NCI-H2029 treated with DMSO at 0.1 percent for 48 hours (cell line): ENCODE results near the gene ZNF697.
"Not testable (repeated sequence)": the region's sequence is repeated elsewhere in the genome, so short reads cannot be mapped to it uniquely, and the experiment has no call there.

Source experiments
- DNase-seq: peaks from one replicate; lab custom pipeline; 2025; lab: John Stamatoyannopoulos, UW

Gene ZNF697

DNA sequence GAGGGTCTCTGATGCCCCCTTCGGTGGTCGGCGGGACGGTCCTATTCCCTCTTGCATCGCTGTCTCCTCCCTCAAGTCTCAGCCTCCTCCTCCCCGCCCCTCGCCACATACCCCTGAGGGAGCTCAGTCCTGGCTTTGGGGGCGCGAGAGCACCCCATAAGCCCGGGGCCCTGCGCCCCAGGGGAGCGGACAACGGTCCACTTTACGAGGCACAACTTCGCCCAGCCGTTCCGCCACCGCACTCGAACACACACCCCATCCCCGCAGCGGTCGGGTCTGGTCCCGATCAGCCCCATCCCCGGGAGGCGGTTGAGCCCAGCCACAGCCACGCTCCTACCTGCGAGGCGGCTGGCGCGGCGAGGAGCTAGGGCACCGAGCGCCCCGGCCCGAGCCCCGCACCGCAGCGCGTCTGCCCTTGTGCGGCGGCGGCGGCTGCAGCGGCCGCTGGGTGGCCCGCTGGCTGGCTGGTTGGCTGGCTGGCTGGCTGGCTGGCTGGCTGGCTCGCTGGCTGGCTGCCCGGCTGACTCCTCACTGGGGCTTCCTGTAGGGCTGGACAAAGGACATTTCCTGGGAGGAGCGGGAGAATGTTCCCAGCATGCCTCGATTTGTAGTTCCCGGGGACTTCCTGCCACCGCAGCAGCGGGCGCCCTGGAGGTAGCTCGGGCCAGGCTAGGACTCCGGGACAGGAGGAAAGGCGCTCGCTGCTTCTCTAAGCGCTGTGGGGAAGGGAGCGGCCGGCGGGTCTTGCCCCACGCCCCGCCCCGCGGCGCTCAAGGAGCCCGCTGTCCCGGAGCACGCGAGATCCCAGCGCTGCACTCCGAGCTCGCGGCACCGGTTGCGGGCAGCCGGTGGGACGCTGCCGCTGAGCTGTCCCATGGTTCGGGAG, at the start of gene ZNF697:
TSS of gene ZNF697 (minus strand) at position 533 of the 886 bp plus-strand sequence. CDS start 22,166 bp downstream, outside the sequence.
- peak; percentile 81 for DNase-seq

DNA sequence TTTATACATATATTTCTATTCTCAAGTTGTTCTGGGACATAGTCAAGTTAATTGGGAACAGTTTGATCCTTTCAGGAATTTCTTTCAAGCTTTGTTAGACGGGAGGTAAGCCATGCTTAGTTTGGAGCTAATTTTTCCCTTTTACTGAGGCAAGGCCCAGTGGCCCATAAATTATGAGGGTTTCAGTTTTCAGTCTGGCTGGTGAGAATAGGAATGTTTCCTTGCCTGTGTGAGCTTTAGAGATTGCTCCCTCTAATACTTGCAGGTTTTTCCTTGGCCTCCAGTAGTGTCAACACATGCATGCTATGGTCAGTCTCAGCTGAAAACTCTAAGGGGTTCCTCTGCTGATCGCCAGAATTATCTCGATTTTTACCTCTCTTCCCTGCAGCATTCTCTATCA, 49.5 kb upstream of the ZNF697 start:
- no peak for DNase-seq

DNA sequence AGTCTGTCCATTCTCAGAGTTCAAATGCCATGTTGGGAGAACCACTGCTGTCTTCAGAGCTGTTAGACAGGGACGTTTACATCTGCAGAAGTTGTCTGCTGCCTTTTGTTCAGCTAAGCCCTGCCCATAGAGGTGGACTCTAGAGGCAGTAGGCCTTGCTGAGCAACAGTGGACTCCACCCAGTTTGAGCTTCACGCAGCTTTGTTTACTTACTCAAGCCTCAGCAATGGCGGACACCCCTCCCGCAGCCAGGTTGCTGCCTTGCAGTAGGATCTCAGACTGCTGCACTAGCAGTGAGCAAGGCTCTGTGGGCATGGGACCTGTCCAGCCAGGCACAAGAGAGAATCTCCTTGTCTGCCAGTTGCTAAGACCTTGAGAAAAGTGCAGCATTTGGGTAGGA, 48.8 kb upstream of the ZNF697 start:
- DNase-seq = not testable (repeated sequence)

GRCh38 chr1:119689511-119689910, 41.4 kb upstream of the ZNF697 start:
- DNase-seq = no peak

GRCh38 chr1:119688810-119689209, 40.7 kb upstream of the ZNF697 start:
- DNase-seq = no peak

- DNase-seq = no peak
These were observed 39.5 kb upstream of the ZNF697 start for GRCh38 chr1:119687434-119688079.

DNA sequence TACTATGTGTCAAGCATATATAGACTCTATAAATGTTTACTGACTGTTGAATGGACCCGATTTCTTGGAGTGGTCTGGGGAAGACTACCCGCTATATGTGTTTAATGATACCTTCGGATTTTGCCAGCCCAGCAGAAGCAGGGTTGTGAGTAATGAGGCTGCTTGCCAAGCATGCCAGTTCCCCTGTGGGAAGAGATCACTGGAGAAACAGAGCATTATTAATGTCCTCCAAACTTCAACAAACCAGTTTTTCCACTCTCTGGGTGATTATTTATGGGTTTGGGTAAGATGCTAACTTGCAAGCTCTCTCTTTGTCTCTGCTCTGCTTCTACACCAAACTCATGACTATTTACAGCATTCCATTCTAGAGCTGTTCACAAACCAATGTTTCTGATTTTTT, 38.6 kb upstream of the ZNF697 start:
- DNase-seq = no peak

DNA sequence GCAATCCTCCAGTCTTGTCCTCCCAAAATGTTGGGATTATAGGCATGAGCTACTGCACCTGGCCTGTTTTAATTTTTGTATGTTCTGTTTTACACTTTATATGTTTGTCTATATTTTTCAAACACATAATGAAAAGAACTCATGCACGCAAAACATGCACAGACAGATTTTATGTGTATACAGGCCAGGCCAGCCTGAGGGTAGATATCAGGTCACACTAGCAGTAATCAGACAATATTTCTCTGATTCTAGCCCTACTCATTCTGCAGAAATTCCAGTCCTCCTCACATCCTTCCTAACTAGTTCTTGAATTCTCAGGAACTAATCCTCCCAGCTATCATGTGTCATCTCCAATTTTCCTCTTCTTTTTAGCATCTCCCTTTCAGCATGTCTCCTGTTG, 35.8 kb upstream of the ZNF697 start:
- no peak for DNase-seq

- DNase-seq = no peak
These were observed 34.1 kb upstream of the ZNF697 start for GRCh38 chr1:119682141-119682540.

- no peak for DNase-seq
These were observed 33.5 kb upstream of the ZNF697 start for GRCh38 chr1:119681560-119681959.

- no peak for DNase-seq
These were observed 32.7 kb upstream of the ZNF697 start for GRCh38 chr1:119680723-119681122.

DNA sequence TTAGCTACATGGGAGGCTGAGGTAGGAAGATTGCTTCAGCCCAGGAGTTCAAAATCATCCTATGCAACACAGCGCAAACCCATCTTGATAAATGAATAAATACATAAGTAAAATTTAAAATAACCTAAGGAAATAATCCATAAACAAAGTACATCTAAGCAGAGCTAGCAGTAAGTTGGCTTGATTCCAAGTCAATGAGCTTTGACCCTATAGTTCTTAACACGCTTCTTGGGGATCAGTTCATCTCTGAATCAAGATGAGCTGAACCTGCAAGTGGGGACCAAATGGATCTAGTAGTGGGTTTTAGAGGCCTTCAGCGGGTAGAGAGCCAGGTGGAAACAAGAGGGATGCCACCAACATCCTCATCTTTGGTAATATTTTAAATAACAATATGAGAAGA, 32.1 kb upstream of the ZNF697 start:
- no peak for DNase-seq

DNA sequence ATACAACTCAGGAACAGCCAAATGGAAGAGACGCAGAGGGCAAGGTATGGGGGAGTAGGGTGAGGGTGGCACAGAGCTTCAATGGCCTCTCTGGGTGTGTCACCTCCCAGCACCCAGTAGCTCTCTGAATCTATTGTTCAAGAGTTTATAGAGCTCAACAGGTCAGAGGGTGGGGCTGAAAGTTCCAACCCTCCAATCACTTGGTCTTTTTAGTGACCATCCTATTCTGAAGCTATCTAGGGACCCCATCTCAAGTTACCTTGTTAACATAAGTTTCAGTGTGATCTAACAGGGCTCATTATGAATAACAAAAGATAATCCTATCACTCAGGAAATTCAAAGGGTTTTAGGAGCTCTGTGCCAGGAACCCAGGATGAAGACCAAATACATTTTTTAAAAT, 31.2 kb upstream of the ZNF697 start:
- no peak for DNase-seq

DNA sequence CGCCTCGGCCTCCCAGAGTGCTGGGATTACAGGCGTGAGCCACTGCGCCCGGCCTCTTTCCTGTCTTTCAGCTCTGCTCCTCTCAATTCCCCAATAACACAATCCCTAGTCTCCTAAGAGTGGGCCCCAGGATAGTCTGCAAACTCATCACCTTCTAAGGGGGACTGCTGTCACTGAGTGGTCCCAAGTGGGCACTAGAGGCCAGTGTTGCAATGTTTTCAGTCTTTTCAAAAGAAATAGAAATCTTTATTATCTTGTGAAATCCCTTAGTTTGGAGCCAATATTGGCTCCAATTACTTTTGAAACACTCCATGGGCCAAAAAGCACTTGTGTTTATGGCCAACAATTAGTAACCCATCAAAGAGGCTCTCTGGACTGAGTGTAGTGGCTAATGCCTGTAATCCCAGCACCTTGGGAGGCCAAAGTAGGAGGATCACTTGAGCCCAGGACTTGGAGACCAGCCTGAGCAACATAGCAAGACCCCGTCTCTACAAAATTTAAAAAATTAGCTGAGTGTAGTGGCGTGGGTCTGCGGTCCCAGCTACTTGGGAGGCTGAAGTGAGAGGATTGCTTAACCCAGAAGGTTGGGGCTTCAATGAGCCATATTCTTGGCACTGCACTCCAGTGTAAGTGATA, 28.6 kb upstream of the ZNF697 start:
- no peak for DNase-seq

- DNase-seq = peak; percentile 75
These were observed 27.6 kb upstream of the ZNF697 start for GRCh38 chr1:119675349-119676345.

DNA sequence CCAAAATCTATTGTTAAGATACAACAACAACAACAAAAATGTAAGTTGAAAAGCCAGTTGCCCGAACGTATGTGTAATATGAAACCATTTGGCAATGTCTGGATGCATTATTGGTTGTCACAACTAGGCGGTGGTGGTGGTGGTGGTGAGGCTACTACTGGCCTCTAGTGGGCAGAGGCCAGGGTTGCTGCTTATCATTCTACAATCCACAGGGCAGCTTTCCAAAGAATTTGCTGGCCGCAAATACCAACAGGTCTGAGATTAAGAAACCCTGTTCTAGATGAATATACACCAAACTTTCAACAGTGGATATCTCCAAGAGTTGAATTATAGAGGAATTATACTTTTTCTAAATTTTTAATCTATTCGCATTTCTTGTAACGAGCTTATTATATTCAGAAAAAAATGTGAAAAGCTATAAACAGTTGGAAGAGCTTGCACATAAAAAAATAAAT, 26.8 kb upstream of the ZNF697 start:
- peak; percentile 17 for DNase-seq

DNA sequence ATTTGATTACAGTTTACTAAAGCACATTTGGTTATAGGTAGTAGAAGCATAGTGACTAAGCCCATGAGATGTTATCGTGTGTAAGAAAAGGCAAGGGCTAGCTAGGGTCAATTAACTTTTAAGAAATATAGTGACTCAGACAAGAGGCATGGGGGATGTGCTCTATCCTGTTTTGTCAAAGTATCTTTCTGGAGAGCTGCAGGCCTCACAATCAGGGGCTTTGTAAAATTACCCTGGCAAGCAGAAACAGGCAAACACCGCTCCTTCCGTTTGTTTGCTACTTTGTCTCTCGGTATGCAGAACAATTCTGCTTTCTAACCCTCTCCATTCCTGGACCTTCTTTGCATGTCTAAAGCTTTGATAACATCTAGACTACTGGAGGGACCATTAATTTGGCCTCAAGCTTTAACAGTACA, 26.1 kb upstream of the ZNF697 start:
- no peak for DNase-seq

GRCh38 chr1:119673171-119673940, 25.3 kb upstream of the ZNF697 start:
- DNase-seq = no peak

DNA sequence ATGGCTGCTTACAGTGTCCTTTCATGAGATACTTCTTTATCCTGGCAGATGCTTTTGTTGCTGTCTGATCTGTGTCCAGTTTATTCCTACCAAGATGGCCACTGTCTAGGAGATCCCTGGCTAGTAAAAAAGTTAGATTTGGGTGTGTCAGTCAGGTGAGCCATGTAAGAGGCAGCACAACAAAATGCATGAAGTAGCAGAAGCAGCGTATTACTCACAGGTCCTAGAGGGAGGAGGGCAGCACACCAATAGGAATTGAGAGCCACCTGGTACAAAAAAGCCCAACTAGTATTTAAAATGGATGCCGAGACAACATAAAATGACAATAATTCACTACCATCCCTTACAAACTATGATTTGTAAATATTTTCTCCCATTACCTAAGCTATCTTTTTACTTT, 22.8 kb upstream of the ZNF697 start:
- DNase-seq = no peak

- no peak for DNase-seq
These were observed 19.1 kb upstream of the ZNF697 start for GRCh38 chr1:119667173-119667572.

- no peak for DNase-seq
These were observed 16.0 kb upstream of the ZNF697 start for GRCh38 chr1:119664067-119664466.
